Urothelium cell line (cell line): ENCODE data around the gene CSAG3.
A peak's percentile ranks its signal among the peaks of the same experiment; 100 is the strongest.
"Not testable (repeated sequence)": the region's sequence is repeated elsewhere in the genome, so short reads cannot be mapped to it uniquely, and the experiment has no call there.

Source experiments
- DNase-seq: peaks from one replicate; pipeline ENCODE4 v3.0.0; 2011; ENCODE audit warnings: low spot score, mixed read lengths
- FAIRE-seq: peaks from 2 replicates; lab custom pipeline; 2011; peaks lifted over from hg19 to GRCh38; lab: Jason Lieb, UNC

Gene CSAG3

DNA sequence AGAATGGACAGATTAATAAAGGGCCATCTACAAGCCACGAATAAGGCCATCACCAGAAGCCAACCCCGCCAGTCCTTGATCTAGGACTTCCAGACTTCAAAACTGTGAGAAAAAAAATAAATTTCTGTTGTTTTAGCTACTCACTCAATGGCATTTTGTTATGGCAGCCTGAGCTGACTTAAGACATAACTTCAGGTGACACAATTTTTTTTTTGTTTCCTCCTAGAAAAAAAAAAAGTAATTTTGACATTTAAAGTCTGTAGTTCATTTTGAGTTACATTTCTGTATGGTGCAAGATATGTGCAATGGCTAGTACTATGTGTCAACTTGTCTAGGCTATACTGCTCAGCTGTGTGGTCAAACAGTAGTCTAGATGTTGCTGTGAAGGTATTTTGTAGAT, at the start of gene CSAG3:
Gene CSAG3, plus strand, starts transcription at position 301 of the 400 bp plus-strand sequence.
- not testable (repeated sequence) for FAIRE-seq, DNase-seq

DNA sequence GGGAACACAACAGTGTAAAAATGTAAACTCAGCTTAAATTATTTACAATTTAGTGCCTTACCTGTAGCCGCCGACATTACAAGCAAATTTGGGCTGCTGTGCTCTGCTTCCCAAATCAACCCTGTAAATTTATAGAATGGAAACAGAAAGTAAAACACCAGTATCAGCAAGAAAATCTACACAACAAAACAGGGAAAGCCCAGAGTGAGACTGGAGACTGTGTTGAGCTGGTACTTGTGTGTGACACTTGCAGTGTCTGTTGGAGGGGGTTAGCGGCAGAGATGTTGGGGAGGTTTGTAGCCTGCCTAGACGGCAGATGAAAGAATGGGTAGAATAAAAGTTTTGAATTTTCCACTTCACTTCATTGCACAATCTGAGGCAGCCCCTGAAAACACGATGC, 45.8 kb upstream of the CSAG3 start:
- not testable (repeated sequence) for FAIRE-seq, DNase-seq

DNA sequence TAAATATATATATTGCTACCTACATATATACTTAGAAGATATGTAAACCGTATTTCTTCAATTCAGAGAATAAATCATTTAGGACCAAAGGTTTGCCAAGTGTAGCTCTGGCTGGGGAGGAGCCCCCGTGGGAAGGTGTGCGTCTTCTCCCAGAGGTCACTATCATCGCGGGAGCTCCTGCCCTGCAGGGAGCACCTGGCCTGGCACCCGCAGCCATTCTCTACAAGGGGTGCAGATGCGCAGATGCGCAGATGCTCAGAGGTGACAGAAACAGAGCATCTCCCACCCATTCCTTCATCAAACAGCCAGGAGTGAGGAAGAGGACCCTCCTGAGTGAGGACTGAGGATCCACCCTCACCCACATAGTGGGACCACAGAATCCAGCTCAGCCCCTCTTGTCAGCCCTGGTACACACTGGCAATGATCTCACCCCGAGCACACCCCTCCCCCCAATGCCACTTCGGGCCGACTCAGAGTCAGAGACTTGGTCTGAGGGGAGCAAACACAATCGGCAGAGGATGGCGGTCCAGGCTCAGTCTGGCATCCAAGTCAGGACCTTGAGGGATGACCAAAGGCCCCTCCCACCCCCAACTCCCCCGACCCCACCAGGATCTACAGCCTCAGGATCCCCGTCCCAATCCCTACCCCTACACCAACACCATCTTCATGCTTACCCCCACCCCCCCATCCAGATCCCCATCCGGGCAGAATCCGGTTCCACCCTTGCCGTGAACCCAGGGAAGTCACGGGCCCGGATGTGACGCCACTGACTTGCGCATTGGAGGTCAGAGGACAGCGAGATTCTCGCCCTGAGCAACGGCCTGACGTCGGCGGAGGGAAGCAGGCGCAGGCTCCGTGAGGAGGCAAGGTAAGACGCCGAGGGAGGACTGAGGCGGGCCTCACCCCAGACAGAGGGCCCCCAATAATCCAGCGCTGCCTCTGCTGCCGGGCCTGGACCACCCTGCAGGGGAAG, 44.9 kb upstream of the CSAG3 start, which contains the start of gene MAGEA2B:
Gene MAGEA2B, plus strand, starts transcription at position 814 of the 973 bp plus-strand sequence. CDS start 2,479 bp downstream, outside the sequence.
- not testable (repeated sequence) for DNase-seq
- FAIRE-seq: peak; percentile 93

DNA sequence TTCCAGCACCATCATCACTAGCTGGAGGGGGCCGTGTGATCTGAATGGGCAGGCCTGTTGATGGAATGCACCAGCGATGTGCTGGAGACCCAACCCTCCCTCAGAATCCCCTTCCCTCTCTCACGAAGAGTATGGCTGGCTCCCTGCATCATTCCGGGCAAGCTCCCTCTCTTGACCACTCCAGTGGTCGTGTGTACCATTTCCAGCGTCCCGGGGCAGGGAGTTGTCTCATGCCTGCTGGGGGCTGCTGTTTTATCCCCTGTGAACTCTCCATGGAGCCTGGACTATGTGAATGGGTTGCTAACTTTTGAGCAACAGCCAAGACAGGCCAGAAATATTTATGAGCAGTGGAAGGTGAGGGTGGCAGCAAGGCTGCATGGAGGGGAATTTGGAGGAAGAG, 33.6 kb upstream of the CSAG3 start:
- DNase-seq: no peak

DNA sequence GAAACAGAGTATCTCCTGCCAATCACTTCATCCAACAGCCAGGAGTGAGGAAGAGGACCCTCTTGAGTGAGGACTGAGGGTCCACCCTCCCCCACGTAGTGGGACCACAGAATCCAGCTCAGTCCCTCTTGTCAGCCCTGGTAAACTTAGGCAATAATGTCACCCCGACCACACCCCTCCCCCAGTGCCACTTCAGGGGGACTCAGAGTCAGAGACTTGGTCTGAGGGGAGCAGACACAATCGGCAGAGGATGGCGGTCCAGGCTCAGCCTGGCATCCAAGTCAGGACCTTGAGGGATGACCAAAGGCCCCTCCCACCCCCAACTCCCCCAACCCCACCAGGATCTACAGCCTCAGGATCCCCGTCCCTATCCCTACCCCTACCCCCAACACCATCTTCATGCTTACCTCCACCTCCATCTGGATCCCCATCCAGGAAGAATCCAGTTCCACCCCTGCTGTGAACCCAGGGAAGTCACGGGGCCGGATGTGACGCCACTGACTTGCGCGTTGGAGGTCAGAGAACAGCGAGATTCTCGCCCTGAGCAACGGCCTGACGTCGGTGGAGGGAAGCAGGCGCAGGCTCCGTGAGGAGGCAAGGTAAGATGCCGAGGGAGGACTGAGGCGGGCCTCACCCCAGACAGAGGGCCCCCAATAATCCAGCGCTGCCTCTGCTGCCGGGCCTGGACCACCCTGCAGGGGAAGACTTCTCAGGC, 25.6 kb upstream of the CSAG3 start, which contains the start of the genes CSAG1 and MAGEA12:
Gene CSAG1, minus strand, starts transcription at position 461 of the 715 bp plus-strand sequence. CDS start 1,261 bp downstream, outside the sequence.
Gene MAGEA12, plus strand, starts transcription at position 497 of the 715 bp plus-strand sequence. CDS start 2,405 bp downstream, outside the sequence.
- no peak for FAIRE-seq
- DNase-seq: no peak

More for the DNA sequence above, 33.6 kb upstream of the CSAG3 start:
- no peak for FAIRE-seq

DNA sequence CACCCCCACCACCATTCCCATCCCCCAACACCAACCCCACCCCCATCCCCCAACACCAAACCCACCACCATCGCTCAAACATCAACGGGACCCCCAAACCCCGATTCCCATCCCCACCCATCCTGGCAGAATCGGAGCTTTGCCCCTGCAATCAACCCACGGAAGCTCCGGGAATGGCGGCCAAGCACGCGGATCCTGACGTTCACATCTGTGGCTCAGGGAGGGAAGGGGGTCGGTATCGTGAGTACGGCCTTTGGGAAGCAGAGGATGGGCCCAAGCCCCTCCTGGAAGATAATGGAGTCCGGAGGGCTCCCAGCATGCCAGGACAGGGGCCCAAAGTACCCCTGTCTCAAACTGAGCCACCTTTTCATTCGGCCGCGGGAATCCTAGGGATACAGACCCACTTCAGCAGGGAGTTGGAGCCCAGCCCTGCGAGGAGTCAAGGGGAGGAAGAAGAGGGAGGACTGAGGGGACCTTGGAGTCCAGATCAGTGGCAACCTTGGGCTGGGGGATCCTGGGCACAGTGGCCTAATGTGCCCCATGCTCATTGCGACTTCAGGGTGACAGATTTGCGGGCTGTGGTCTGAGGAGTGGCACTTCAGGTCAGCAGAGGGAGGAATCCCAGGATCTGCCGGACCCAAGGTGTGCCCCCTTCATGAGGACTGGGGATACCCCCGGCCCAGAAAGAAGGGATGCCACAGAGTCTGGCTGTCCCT, 24.7 kb upstream of the CSAG3 start:
- not testable (repeated sequence) for FAIRE-seq

DNA sequence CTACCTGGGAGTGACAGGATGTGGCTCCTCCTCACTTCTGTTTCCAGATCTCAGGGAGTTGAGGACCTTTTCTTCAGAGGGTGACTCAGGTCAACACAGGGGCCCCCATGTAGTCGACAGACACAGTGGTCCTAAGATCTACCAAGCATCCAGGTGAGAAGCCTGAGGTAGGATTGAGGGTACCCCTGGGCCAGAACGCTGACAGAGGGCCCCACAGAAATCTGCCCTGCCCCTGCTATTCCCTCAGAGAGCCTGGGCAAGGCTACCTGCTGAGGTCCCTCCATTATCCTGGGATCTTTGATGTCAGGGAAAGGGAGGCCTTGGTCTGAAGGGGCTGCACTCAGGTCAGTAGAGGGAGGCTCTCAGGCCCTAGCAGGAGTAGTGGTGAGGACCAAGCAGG, 23.9 kb upstream of the CSAG3 start:
- FAIRE-seq: no peak

More for the DNA sequence above, 24.7 kb upstream of the CSAG3 start:
- not testable (repeated sequence) for DNase-seq

DNA sequence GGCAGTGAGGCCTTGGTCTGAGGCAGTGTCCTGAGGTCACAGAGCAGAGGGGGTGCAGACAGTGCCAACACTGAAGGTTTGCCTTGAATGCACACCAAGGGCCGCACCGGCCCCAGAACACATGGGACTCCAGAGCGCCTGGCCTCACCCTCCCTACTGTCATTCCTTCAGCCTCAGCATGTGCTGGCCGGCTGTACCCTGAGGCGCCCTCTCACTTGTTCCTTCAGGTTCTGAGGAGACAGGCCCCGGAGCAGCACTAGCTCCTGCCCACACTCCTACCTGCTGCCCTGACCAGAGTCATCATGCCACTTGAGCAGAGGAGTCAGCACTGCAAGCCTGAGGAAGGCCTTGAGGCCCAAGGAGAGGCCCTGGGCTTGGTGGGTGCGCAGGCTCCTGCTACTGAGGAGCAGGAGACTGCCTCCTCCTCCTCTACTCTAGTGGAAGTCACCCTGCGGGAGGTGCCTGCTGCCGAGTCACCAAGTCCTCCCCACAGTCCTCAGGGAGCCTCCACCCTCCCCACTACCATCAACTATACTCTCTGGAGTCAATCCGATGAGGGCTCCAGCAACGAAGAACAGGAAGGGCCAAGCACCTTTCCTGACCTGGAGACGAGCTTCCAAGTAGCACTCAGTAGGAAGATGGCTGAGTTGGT, 23.0 kb upstream of the CSAG3 start:
- DNase-seq (no peak), FAIRE-seq (no peak)

More for the DNA sequence above, 23.9 kb upstream of the CSAG3 start:
- DNase-seq: no peak

DNA sequence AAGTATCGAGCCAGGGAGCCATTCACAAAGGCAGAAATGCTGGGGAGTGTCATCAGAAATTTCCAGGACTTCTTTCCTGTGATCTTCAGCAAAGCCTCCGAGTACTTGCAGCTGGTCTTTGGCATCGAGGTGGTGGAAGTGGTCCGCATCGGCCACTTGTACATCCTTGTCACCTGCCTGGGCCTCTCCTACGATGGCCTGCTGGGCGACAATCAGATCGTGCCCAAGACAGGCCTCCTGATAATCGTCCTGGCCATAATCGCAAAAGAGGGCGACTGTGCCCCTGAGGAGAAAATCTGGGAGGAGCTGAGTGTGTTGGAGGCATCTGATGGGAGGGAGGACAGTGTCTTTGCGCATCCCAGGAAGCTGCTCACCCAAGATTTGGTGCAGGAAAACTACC, 22.5 kb upstream of the CSAG3 start:
- not testable (repeated sequence) for DNase-seq

DNA sequence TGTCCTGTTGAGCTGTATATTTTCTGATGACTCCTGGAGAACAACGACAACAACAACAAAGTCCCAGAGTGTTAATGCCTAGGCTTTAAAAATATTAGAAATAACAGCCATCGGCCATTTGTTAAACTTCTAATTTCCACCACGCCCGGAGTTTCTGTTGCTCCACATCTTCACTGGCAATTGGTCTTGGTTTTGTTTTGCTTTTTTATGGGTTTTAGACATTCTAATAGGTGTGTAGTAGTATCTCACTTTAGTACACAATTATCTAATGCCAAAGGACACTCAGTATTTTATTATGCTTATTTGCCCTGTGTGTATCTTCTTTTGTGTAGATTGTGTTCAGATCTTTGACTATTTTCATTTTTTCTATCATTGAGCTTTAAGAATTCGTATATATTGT, 20.5 kb upstream of the CSAG3 start:
- FAIRE-seq: no peak
- DNase-seq: no peak

More for the DNA sequence above, 22.5 kb upstream of the CSAG3 start:
- FAIRE-seq: not testable (repeated sequence)

DNA sequence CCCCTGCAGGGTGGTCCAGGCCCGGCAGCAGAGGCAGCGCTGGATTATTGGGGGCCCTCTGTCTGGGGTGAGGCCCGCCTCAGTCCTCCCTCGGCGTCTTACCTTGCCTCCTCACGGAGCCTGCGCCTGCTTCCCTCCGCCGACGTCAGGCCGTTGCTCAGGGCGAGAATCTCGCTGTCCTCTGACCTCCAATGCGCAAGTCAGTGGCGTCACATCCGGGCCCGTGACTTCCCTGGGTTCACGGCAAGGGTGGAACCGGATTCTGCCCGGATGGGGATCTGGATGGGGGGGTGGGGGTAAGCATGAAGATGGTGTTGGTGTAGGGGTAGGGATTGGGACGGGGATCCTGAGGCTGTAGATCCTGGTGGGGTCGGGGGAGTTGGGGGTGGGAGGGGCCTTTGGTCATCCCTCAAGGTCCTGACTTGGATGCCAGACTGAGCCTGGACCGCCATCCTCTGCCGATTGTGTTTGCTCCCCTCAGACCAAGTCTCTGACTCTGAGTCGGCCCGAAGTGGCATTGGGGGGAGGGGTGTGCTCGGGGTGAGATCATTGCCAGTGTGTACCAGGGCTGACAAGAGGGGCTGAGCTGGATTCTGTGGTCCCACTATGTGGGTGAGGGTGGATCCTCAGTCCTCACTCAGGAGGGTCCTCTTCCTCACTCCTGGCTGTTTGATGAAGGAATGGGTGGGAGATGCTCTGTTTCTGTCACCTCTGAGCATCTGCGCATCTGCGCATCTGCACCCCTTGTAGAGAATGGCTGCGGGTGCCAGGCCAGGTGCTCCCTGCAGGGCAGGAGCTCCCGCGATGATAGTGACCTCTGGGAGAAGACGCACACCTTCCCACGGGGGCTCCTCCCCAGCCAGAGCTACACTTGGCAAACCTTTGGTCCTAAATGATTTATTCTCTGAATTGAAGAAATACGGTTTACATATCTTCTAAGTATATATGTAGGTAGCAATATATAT, 5.0 kb upstream of the CSAG3 start, which contains the start of gene MAGEA2:
Gene MAGEA2, minus strand, starts transcription at position 157 of the 965 bp plus-strand sequence. CDS start 2,479 bp downstream, outside the sequence.
- FAIRE-seq, DNase-seq: not testable (repeated sequence)

DNA sequence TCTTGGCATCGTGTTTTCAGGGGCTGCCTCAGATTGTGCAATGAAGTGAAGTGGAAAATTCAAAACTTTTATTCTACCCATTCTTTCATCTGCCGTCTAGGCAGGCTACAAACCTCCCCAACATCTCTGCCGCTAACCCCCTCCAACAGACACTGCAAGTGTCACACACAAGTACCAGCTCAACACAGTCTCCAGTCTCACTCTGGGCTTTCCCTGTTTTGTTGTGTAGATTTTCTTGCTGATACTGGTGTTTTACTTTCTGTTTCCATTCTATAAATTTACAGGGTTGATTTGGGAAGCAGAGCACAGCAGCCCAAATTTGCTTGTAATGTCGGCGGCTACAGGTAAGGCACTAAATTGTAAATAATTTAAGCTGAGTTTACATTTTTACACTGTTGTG, 4.1 kb upstream of the CSAG3 start:
- DNase-seq, FAIRE-seq: not testable (repeated sequence)

DNA sequence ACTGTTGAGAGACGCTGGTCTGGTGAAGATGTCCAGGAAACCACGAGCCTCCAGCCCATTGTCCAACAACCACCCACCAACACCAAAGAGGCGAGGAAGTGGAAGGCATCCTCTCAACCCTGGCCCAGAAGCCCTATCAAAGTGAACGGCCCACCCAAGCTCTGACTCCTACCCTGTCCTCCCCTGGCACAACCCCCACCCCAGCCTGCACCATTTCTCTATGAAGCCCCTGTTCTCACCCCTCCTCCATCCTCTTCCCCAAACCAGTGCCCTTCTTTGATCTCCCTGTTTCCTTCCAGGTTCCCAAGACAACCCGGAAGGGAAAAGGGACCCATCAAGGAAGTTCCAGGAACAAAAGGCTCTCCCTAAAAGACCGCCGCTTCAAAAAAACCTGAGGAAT, 526 bp downstream of the CSAG3 start:
- not testable (repeated sequence) for FAIRE-seq, DNase-seq

DNA sequence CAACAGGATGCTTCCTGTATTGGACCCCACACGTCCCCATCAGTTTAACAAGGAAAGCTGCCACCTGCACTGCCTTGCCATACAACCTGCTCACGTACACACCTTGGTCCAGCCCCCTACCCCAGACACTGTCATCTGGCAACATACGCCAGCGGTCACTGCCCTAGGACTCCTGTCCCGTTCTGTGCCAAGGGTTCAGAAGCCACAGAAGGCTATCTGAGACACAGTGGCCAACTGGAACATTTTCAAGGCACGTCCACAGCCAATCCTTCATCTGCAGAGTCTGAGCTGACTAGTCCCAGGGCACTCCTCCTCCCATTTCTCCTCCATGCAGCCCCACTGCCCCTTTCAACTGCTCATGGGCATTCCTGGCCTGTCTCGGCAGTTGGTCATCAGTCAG, 2.6 kb downstream of the CSAG3 start:
- not testable (repeated sequence) for FAIRE-seq

DNA sequence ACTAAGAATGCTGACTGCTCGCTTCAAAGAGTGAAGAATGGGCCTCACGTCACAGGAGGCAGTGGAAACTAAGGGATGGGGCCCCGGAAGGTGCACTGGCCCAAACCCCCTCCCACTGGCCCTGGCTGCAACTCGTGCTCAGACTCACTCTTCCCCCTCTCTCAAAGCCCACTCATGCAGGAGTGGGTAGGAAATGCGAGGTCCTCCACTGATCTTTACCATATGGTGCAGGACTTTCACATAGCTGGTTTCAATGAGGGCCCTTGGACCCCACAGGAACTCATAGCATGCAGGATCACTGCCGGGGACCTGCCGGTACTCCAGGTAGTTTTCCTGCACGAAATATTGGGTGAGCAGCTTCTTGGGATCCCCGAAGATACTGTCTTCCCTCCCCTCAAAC, 7.5 kb downstream of the CSAG3 start:
- FAIRE-seq, DNase-seq: not testable (repeated sequence)

More for the DNA sequence above, 2.6 kb downstream of the CSAG3 start:
- DNase-seq: not testable (repeated sequence)

DNA sequence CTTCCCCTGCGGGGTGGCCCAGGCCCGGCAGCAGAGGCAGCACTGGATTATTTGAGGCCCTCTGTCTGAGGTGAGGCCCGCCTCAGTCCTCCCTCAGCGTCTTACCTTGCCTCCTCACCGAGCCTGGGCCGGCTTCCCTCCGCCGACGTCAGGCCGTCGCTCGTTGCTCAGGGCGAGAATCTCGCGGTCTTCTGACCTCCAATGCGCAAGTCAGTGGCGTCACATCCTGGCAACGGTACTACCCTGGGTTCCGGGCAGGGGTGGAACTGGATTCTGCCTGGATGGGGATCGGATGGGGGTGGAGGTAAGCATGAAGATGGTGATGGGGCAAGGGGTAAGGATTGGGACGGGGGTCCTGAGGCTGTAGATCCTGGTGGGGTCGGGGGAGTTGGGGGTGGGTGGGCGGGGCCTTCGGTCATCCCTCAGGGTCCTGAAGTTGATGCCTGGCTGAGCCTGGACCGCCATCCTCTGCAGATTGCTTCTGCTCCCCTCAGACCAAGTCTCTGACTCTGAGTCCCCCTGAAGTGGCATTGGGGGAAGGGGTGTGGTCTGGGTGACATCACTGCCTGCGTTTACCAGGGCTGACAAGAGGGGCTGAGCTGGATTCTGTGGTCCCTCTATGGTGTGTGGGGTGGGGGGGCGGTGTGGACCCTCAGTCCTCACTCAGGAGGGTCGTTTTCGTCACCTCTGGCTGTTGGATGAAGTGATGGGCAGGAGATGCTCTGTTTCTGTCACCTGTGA, 10.7 kb downstream of the CSAG3 start, which contains the start of gene MAGEA6:
Gene MAGEA6, minus strand, starts transcription at position 141 of the 741 bp plus-strand sequence. CDS start 2,039 bp downstream, outside the sequence.
- peak; percentile 79 for FAIRE-seq
- DNase-seq: not testable (repeated sequence)

DNA sequence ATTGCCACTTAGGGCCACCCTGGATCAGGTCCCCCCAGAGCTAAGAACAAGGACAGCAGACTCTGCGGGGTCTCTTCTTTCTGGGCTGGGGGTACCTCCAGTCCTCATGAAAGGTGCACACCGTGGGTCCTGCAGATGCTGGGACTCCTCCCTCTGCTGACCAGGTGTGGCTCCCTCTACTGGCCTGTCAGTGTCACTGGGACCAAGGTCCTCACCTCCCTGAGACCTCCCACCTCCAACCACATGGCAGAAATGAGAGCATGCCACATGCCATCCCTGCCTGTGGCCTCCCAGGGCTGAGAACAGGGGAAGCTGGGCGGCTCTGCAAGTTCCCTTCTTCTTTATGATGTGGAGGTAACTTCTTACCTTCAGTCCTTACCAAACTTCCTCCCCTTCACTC, 28.0 kb downstream of the CSAG3 start:
- not testable (repeated sequence) for DNase-seq, FAIRE-seq
